Liver (tissue), 3 donors: ENCODE results near the gene INPP4A.

Source experiments
- HNF4G ChIP-seq: IDR thresholded peaks from 2 replicates; pipeline ENCODE4 v1.6.1; 2016; ENCODE audit warnings: antibody characterized with exemption
- JUND ChIP-seq, 2 donors: IDR thresholded peaks; 2 replicates each; pipeline ENCODE4 v1.6.1; 2016; ENCODE audit warnings: antibody characterized with exemption in 2 of 2
- RAD21 ChIP-seq, 2 donors: IDR thresholded peaks; 2 replicates each; pipeline ENCODE4 v1.6.1; 2016; ENCODE audit warnings: antibody characterized with exemption in 2 of 2, mild to moderate bottlenecking in 2 of 2
- YY1 ChIP-seq: IDR thresholded peaks from 2 replicates; pipeline ENCODE4 v1.6.1; 2016; ENCODE audit warnings: antibody characterized with exemption, mild to moderate bottlenecking
- TF ChIP-seq, protein P1 (sequence below): IDR thresholded peaks from 2 replicates; pipeline ENCODE4 v1.6.1; 2016; ENCODE audit warnings: antibody characterized with exemption
- TF ChIP-seq, protein P2 (sequence below): fragments of 150-350 bp; IDR thresholded peaks from 2 replicates; pipeline ENCODE4 v1.5.1; 2017; ENCODE audit warnings: improper control_type of control experiment, low read depth, low read length; ENCODE audit not compliant: missing input control
- TF ChIP-seq, protein P3 (sequence below): IDR thresholded peaks from 2 replicates; pipeline ENCODE4 v1.6.1; 2016; ENCODE audit warnings: antibody characterized with exemption, mild to moderate bottlenecking
- donor health status: healthy.
- donor health status: healthy.

DNA sequence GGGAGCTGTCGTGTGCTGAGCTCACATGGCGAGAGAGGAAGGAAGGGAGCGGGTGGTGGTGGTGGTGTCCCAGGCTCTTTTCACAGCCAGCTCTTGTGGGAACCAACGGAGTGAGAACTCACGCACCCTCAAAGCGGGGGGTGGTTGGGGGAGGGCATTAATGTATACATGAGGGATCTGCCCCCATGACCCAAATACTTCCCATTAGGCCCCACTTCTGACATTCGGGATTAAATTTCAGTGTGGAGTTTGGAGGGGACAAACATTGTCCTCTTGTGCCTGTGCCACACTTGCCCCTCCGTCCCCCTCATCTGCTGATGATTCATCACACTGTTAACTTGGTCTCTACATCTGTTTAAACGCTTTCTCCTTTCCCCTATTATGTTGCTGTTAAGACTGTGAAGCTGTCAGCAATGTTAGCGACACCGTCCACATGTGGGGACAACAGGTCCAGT lies 22.5 kb downstream of the INPP4A start:
- TF ChIP-seq, protein P1, sequence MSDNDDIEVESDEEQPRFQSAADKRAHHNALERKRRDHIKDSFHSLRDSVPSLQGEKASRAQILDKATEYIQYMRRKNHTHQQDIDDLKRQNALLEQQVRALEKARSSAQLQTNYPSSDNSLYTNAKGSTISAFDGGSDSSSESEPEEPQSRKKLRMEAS = no peak
- no peak for TF ChIP-seq RAD21 (IDR thresholded peaks at IDR 0.05)
- TF ChIP-seq, protein P2, sequence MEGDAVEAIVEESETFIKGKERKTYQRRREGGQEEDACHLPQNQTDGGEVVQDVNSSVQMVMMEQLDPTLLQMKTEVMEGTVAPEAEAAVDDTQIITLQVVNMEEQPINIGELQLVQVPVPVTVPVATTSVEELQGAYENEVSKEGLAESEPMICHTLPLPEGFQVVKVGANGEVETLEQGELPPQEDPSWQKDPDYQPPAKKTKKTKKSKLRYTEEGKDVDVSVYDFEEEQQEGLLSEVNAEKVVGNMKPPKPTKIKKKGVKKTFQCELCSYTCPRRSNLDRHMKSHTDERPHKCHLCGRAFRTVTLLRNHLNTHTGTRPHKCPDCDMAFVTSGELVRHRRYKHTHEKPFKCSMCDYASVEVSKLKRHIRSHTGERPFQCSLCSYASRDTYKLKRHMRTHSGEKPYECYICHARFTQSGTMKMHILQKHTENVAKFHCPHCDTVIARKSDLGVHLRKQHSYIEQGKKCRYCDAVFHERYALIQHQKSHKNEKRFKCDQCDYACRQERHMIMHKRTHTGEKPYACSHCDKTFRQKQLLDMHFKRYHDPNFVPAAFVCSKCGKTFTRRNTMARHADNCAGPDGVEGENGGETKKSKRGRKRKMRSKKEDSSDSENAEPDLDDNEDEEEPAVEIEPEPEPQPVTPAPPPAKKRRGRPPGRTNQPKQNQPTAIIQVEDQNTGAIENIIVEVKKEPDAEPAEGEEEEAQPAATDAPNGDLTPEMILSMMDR = no peak
- TF ChIP-seq YY1 = no peak
- no peak for TF ChIP-seq JUND (IDR thresholded peaks at IDR 0.05)
- TF ChIP-seq HNF4G = no peak
- TF ChIP-seq, protein P3, sequence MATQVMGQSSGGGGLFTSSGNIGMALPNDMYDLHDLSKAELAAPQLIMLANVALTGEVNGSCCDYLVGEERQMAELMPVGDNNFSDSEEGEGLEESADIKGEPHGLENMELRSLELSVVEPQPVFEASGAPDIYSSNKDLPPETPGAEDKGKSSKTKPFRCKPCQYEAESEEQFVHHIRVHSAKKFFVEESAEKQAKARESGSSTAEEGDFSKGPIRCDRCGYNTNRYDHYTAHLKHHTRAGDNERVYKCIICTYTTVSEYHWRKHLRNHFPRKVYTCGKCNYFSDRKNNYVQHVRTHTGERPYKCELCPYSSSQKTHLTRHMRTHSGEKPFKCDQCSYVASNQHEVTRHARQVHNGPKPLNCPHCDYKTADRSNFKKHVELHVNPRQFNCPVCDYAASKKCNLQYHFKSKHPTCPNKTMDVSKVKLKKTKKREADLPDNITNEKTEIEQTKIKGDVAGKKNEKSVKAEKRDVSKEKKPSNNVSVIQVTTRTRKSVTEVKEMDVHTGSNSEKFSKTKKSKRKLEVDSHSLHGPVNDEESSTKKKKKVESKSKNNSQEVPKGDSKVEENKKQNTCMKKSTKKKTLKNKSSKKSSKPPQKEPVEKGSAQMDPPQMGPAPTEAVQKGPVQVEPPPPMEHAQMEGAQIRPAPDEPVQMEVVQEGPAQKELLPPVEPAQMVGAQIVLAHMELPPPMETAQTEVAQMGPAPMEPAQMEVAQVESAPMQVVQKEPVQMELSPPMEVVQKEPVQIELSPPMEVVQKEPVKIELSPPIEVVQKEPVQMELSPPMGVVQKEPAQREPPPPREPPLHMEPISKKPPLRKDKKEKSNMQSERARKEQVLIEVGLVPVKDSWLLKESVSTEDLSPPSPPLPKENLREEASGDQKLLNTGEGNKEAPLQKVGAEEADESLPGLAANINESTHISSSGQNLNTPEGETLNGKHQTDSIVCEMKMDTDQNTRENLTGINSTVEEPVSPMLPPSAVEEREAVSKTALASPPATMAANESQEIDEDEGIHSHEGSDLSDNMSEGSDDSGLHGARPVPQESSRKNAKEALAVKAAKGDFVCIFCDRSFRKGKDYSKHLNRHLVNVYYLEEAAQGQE = no peak
